GM12875 (cell line): ENCODE results near the gene TF.

Source experiments
- H3K4me3 ChIP-seq: one replicate; pipeline ENCODE4 v1.5.1; 2011; ENCODE audit warnings: low read depth, low read length, control low read depth
- TF ChIP-seq, protein P1 (sequence below): IDR thresholded peaks from 2 replicates; pipeline ENCODE4 v1.5.1; 2011; ENCODE audit warnings: low read depth, mild to moderate bottlenecking, control low read depth, inconsistent platforms, low read length, moderate library complexity, borderline replicate concordance; ENCODE audit not compliant: insufficient read depth

Gene TF

DNA sequence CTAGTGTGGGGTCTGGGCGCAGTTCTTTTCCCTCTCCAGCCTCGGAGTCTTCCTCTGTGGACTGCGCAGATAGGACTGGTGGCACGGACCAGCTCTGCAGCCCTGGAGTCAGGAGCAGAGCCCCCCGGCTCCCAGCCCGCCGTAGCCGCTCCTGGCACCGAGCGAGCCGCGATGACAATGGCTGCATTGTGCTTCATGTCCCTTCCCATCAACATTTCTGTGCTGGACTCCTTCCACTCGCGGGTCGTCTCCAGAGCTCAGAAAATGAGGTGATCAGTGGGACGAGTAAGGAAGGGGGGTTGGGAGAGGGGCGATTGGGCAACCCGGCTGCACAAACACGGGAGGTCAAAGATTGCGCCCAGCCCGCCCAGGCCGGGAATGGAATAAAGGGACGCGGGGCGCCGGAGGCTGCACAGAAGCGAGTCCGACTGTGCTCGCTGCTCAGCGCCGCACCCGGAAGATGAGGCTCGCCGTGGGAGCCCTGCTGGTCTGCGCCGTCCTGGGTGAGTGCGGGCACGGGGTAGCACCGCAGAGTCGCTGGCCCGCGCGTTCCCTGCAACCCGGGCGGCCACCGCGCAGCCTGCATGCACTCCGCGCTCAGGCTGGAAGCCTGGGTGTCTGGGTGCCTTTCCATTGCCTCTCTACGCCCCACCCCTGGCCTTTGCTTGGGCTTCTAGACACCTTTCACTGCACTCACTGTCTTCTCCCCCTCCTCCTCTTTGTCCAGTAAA is at the start of gene TF:
TSS of gene TF (plus strand) at position 413 of the 731 bp plus-strand sequence. CDS start at position 461, 48 bp downstream.
- H3K4me3 ChIP-seq = no peak within 1 kb of the TSS

DNA sequence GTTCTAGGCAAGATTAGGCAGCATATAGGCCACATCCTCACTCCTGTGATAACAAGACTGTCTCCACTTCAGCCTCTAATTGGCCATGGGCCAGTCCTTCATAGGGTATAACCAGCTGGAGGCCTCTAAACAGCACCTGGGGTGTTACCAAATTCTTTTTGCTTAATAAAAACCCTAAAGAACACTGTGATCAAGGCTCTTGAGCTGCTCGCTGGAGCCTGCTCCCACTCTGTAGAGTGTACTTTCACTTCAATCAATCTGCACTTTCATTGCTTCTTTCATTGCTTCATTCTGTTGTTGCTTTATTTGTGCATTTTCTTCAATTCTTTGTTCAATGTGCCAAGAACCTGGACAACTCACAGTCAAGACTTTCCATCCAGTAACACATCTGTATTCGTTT is 48.2 kb upstream of the TF start:
- TF ChIP-seq, protein P1, sequence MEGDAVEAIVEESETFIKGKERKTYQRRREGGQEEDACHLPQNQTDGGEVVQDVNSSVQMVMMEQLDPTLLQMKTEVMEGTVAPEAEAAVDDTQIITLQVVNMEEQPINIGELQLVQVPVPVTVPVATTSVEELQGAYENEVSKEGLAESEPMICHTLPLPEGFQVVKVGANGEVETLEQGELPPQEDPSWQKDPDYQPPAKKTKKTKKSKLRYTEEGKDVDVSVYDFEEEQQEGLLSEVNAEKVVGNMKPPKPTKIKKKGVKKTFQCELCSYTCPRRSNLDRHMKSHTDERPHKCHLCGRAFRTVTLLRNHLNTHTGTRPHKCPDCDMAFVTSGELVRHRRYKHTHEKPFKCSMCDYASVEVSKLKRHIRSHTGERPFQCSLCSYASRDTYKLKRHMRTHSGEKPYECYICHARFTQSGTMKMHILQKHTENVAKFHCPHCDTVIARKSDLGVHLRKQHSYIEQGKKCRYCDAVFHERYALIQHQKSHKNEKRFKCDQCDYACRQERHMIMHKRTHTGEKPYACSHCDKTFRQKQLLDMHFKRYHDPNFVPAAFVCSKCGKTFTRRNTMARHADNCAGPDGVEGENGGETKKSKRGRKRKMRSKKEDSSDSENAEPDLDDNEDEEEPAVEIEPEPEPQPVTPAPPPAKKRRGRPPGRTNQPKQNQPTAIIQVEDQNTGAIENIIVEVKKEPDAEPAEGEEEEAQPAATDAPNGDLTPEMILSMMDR = no peak
- no peak overlapping the region for H3K4me3 ChIP-seq

More for the DNA sequence above, at the start of gene TF:
- TF ChIP-seq, protein P1 = no peak

DNA sequence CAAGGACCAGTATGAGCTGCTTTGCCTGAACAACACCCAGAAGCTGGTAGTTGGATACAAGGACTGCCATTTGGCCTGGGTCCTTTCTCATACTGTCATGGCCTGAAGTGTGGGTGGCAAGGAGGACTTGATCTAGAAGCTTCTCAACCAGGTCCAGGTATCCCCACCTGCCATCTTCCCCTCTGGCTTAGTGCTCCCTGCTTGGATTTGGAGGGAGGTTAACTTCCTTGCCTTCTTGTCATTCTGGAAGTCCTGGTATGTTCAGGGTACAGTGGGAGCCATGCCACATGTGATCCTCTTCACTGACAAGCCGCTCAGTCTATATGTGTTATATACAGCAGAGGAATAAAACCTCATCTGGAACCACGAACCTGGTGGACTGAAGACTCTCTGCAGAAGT is 46.7 kb upstream of the TF start:
- TF ChIP-seq, protein P1 = no peak
- H3K4me3 ChIP-seq = no peak overlapping the region

DNA sequence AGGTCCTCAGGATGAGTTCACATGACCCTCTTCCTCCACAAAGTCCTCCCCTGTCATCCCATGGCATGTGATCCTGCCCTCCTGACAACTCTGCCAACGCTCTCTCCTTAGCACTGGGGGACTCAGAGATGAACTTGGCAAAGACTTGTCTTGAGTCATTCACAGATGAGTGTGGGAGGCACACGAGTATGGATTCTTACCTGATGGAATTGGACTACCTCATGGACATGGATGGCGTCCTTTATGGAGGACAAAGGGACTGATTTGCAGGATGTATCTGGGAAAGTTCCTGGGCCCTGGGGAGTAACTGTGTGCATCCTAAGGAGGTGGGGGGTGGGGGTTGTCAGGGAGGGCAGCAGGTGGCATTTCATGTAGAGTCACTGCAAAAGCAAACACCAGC is 46.3 kb upstream of the TF start:
- TF ChIP-seq, protein P1 = no peak
- H3K4me3 ChIP-seq = no peak overlapping the region

DNA sequence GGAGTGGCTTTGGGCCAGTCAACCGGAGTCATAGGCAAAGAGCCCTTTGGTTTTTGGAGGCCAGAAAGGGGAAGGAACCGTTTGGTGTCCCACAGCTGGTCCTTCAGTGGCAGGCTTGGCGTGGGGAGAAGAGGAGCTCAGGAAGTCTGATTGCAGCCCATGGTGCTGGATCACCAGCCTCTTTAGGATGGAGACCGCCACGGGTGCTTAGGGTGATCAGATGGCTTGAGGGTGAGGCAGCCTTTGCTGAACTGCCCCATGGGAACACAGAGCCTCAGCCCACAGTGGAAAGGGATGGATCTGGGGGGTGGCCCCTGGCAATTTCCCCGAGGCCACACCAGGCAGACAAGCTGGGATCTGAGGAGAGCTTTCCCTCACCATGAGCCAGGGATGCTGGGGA is 45.8 kb upstream of the TF start:
- TF ChIP-seq, protein P1 = no peak
- H3K4me3 ChIP-seq = no peak overlapping the region

DNA sequence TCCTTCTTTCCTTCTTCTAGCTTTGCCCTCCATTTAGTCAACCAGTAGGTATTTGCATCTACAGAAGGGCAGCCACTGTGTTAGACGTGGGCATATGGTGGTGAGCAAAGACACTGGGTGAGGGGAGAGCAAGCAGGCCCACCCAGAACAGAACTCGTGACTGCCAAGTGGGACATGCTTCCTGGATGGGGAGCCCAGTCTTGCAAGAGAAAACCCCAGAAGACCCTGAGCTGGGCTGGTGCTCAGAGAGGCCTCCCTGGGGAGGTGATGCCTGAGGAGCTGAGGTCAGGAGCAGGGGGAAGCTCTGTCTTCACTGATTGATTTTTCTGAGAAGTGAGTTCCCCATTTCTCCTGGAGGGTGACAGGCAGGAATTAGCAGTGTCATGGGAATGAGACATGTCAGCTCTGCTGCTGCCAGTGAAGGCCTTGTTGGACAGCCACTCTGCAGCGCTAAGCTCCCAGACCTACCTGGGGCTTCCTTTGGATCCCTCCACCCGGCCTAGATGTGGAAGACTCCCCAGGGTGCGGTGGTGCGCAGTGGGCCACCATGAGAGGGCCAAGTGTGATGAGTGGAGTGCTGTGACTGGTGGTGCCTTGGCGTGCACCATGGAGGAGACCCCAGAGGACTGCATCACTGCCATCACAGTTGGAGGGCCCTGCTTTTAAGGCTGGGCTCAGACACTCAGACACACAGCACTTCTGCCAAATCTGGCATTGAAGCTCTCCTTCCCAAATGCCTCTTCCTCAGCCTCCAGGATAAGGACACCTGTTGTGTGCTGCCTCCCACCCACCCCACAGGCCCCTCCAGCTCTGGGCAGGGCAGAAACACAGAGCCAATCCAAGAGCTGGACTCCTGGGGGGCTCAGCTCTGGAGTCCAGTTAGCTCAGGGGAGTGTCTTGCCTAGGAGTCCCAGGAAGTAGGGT is 44.5 kb upstream of the TF start:
- TF ChIP-seq, protein P1 = no peak

DNA sequence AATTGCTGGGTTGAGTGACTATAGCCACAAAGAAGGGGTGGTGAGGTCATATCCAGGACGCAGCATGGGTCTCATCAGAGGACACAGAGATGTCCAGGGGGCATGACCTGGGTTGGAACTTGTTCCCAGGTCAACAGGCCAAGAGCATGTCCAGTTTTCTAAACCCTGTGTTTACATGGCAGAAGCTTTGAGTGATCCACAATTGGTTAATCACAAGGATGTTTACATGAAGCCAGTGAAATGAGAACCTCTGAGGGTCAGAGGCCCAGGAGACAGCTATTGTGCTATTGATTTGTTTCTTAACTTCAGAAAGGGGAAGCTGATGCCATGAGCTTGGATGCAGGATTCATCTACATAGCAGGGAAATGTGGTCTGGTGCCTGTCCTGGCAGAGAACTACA is 42.3 kb upstream of the TF start:
- TF ChIP-seq, protein P1 = no peak
- no peak overlapping the region for H3K4me3 ChIP-seq

More for the DNA sequence above, 44.5 kb upstream of the TF start:
- no peak overlapping the region for H3K4me3 ChIP-seq
